Amygdala (tissue), 56 donors: ENCODE data around the gene PLXNA4.
A peak's percentile ranks its signal among the peaks of the same experiment; 100 is the strongest.
"Not testable (repeated sequence)": the region's sequence is repeated elsewhere in the genome, so short reads cannot be mapped to it uniquely, and the experiment has no call there.

Experiments
- DNase-seq, 56 donors: peaks; one replicate each; lab custom pipeline; 2025; lab: John Stamatoyannopoulos, UW

The PLXNA4 gene

GRCh38 chr7:132191418-132191817 lies 384.9 kb downstream of the PLXNA4 start:
- DNase-seq, result no peak

GRCh38 chr7:132190683-132191082 lies 385.6 kb downstream of the PLXNA4 start:
- DNase-seq, result no peak

DNA sequence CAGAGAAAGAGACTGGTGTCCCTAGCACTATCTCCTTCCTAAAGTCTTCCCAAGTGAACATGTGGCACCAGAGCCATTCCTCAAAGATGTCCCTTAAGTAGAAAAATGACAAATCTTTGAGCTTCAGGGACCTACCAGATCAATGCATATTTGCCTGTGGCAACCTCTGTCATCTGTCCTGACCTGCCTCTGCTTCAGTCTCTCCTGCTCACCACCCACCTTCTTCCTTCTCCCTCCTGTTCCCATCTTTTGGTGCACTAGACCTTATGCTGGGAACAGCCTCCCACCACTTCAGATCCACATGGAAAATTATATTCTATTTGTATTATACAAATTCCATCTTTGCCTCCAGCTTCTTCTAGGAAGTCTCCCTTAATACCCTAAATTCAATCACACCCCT lies 386.4 kb downstream of the PLXNA4 start:
- DNase-seq, result no peak

DNA sequence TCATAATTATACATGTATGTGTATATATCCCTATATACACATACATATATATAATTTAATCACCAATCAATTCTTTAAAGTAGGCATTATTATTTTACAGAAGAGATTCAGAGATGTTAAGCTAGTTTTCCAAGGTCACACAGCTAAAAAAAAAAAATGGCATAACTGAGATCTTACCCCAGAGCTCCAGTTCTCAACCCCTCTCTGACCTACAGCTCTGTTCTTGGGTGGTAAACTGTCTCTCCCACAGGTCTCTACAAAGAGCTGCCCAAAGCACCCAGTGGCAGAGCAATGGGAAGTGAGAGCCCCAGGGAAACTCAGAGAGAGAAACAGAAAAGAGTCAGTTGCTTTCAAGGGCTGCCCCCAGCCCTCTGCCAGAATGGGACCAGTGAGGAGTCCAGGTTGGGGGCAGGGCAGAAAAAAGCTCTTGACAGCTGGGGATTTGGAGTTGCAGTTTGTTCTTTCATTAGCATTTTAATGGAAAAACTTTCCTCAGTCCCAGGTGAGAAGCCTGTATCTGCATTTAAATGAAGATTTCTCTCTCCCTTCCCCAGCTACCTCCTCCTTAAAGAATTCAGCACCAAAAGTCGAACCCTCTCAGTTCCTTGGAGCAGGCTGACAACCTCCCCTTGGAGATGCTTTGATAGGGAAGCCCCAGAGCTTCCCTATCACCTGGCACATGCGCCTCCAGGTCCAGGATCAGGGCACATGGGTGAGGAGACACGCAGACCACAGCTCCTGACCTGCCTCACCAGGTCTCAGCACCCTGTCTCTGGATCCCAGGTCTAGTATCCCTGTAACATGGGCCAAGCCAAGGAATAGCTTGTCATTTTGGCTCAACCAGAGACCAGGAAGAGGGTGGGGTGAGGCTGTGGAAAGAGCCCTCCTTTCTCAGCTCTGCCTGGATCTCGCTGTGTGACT lies 388.1 kb downstream of the PLXNA4 start:
- no peak for DNase-seq

DNA sequence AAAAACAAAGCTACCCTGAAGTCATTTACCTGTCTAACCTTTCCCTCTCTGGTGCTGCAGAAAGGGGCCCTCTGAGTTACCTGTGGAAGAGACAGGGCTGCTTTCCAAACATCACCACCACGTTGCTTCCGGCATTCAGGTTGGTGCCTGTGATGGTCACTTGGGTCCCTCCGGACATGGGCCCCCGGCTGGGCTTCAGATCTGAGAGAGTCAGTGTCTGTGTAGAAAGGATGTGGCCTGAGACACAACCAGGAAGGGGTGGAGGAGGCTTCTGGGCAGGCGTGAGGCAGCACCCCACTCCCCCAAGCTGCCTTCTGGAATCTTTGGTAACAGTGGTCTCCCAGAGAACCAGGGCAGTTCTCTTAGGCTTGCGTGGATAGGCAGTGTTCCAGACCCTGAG lies 388.9 kb downstream of the PLXNA4 start:
- DNase-seq, result no peak

DNA sequence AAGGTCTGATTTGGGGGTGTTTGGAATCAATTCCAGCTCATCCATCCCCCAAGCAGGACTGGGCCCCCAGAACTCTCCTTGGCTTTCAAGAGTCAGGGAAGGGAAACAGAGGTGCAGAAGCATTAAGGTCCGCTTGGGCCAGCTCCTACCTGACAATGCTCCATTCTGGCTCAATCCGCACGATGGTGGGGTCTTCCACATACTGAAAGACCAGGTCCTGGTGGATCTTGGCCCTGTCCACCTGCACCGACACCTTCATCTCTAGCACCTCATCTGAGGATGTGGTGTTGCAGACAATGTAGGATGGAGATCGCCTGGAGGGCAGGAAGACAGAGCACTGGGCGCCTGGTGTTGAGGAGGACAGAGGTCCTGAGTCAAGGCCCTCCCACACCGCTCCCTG lies 391.1 kb downstream of the PLXNA4 start:
- no peak for DNase-seq

DNA sequence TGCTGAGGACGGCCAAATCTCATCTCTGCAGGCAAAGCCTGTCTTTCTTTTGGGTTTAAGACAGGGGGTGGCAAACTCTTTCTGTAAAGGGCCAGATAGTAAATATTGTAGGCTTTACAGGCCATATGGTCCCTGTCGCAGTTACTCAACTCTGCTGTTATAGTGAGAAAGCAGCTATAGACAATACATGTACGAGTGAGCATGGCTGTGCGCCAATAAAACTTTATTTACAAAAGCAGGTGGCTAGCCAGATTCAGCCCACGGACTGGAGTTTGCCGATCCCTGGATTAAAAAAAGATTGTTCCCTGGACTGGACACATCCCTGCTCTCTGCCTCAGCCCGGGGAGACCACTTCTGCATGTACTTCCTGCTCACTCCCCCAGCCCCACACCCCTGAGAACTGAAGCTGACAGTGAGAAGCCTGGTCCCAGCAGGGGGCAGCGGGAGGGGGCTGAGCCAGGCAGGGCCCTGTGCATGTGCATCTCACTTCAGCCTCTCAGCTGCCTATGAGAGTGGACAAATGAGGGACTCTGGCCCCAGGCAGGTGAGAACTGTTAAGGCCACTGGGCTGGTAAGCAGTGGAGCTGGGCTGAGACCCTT lies 392.4 kb downstream of the PLXNA4 start:
- DNase-seq, result no peak

- peak in 1 of 56 donors; percentile 13 for DNase-seq
Measured at GRCh38 chr7:132182992-132183391, 393.3 kb downstream of the PLXNA4 start.

DNA sequence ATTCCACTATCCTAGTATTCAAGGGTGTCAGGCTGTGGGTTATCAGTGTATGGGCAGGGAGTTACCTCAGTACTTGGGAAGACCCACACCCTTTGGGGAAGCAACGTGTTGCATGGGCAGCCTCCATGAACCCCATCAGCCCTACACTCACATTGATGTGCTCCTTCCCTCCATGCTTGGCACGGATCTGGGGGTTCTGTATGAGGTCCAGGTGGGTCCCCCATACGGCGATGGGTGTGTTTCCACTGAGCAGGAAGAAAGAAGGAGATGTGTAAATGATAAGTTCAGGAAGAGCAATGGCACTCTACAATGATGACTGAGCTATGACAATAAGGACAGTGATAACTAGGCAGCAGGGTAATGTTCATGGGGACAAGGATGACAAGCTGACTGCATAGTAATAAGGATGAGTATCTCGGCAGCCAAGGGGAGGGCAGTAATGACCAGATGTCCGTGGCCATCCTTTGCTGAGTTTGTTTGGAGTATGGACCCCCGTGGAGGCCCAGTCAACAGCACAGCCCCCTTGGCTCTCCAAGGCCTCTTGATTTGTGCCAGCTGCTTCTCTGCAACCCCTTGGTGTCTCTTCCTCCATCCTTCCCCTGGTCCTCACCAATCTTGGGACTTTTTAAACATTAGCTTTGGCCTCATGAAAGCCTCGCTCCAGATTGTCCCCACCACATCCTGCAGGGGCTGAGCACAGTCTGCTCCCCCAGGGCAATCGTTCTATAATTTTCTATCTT lies 394.2 kb downstream of the PLXNA4 start:
- no peak for DNase-seq

DNA sequence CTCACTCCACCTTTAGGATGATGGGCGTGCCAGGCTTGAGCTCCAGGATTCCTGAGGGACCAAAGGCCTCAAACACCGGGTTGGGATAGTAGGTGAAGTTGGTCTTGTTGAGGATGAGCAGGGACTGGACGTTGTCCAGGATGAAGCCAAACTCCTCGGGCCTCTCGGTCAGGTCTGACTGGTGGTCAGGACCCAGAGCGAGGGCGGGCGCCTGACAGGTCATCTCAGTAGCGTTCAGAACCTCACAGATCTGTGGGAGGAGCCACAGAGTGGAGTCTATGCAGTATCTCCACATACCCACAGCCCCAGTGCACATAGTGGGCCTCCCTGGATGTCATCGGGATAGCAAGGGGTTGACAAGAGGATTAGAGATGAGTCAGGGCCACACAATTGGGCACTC lies 394.9 kb downstream of the PLXNA4 start:
- DNase-seq, result no peak

DNA sequence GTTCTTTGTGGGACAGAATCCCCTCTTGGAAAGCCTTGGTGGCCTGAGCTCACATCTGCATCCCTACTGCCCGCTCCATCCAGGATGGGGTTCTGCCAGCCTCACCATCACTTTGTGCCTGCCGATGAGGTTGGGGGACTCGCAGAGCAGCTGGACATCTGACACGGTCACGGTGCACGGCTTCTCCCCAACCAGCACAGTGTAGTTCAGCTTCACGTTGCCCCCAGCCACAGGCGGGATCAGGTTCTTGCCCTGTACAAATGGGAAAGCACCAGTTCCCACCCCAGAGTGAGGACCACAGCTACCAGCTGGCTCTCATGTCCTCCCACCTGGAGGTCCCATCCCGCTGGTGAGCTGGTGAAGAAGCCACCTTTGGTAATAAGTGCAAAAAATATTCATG lies 395.8 kb downstream of the PLXNA4 start:
- DNase-seq, result no peak

- DNase-seq, result no peak
Measured at GRCh38 chr7:132179681-132180080, 396.6 kb downstream of the PLXNA4 start.

GRCh38 chr7:132179080-132179430 lies 397.2 kb downstream of the PLXNA4 start:
- DNase-seq, result no peak

DNA sequence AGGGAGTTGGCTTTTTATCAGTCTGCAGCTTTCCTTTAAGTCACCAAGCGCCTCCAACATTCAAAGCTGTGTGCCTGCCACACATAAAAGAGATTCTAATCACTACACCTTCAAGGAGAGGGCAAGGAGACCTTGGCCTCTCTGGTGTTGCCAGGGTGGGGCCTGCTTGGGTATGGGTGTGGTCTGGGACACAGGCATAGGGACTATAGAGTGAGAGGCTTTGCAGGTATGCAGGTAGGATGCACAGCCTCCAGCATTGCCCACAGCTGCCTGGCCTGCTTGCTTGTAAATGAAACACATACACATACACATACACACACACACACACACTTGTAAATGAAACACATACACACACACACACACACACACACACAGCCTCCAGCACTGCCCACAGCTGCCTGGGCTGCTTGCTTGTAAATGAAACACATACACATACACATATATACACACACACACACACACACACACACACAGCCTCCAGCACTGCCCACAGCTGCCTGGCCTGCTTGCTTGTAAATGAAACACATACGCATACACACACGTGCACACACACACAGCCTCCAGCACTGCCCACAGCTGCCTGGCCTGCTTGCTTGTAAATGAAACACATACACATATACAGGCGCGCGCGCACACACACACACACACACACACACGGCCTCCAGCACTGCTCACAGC lies 397.7 kb downstream of the PLXNA4 start:
- DNase-seq, result not testable (repeated sequence)

DNA sequence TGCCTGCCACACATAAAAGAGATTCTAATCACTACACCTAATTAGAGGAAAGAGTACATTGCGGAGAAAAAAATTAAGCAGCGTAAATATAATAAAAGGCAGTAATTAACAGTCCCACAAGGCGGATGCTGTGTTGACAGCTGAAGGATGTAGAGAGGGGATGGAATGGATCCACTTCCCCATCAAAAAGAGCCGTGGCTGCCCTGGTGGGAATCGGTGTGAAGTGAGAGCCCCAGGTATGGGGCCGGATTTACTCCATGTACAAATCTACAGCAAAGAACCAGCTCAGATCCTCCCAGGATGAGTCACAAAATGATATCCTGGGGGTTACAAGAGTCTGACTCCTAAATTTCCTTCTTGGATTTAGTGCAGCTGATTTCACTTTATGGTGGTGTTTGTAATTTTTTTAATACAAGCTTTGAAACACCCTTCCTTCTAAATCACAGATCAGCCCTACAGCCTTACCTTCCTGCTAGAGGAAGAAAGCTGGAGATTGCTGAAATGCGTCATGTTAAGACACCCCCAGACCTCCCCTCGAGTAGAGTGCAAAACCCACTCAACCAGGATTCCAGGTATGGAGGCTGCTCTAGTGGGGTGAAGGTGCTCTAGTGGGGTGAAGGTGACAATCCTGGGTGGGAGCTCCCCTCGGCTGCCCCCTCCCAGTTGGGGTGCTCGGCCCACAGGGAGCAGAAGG lies 398.4 kb downstream of the PLXNA4 start:
- DNase-seq, result no peak

DNA sequence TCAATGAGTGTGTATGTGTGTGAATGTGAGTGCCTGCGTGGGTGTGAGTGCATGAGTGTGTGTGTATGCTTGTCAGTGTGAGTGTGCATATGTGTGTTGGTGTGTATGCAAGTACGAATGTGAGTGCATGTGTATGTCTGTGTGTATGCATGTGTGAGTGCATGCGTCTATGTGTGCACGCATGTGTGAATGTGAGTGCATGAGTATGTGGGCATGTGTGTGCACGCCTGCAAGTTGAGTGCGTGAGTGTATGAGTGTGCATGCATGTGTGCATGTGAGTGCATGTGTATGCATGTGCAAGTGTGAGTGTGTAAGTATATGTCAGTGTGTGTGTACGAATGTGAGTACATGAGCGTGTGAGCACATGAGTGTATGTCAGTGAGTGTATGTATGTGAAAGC lies 399.6 kb downstream of the PLXNA4 start:
- no peak for DNase-seq

DNA sequence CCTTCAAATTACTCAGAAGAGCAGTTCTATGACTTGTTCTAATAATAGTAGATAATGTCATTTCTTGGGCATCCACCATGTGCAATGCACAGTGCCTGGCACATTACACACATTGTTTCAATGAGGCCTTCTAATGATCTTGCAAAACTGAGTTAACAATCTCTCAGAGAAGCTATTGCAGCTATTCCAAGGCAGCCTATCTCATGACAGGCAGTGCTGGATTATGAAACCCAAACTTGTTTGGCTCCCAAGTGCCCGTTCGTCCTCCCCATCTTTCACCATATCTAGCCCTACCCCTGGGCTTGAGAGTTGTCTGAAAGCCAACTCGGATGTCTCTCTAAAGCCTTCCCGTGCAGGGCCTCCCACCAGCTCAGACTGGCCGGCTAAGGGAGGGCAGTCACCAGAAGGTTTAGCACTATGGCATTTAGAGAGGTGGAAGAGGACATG lies 405.1 kb downstream of the PLXNA4 start:
- no peak for DNase-seq

- no peak for DNase-seq
Measured at GRCh38 chr7:132169730-132170129, 406.5 kb downstream of the PLXNA4 start.

GRCh38 chr7:132168239-132168638 lies 408.0 kb downstream of the PLXNA4 start:
- DNase-seq, result no peak

GRCh38 chr7:132165695-132166094 lies 410.6 kb downstream of the PLXNA4 start:
- DNase-seq, result not testable (repeated sequence)
